ENCODE results near the gene SLC25A4. TPM values are rescaled to one million over a fixed set of nuclear protein-coding genes. Genes with fewer than 3 reads are reported as not detected.
A peak's percentile ranks its signal among the peaks of the same experiment; 100 is the strongest.
"Not testable (repeated sequence)": the region's sequence is repeated elsewhere in the genome, so short reads cannot be mapped to it uniquely, and the experiment has no call there.

The SLC25A4 gene
- total RNA-seq, 6 experiments from 2014 or later, result 24.1 to 36.7 (median 27.0) TPM

DNA sequence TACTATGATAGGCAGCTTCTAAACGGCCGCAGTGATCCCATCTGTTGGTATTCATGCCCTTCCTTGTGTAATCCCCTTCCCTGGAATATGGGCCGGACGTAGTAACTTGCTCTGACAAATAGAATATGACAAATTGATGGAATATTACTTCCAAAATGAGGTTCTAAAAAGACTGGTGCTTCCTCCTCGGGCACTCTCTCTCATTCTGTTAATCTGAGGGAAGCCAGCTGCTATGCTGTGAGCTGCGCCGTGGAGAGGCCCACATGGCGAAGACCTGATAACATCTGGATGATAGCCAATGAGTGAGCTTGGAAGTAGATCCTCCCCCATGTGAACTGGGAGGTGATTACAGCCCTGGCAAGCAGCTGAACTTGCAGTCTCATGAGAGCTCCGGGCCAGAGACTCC, 27.2 kb upstream of the SLC25A4 start:
- peak overlapping the region in 2 of 3 donors; percentile 37 to 65 for H3K27ac ChIP-seq
- intact Hi-C loops (cut with DNase I), result no loop called here
- peak; percentile 24 for TF ChIP-seq POLR2A (IDR thresholded peaks at IDR 0.05)
- TF ChIP-seq, protein P1, sequence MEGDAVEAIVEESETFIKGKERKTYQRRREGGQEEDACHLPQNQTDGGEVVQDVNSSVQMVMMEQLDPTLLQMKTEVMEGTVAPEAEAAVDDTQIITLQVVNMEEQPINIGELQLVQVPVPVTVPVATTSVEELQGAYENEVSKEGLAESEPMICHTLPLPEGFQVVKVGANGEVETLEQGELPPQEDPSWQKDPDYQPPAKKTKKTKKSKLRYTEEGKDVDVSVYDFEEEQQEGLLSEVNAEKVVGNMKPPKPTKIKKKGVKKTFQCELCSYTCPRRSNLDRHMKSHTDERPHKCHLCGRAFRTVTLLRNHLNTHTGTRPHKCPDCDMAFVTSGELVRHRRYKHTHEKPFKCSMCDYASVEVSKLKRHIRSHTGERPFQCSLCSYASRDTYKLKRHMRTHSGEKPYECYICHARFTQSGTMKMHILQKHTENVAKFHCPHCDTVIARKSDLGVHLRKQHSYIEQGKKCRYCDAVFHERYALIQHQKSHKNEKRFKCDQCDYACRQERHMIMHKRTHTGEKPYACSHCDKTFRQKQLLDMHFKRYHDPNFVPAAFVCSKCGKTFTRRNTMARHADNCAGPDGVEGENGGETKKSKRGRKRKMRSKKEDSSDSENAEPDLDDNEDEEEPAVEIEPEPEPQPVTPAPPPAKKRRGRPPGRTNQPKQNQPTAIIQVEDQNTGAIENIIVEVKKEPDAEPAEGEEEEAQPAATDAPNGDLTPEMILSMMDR (IDR thresholded peaks at IDR 0.05), result peak in 1 of 4 donors; percentile 4

DNA sequence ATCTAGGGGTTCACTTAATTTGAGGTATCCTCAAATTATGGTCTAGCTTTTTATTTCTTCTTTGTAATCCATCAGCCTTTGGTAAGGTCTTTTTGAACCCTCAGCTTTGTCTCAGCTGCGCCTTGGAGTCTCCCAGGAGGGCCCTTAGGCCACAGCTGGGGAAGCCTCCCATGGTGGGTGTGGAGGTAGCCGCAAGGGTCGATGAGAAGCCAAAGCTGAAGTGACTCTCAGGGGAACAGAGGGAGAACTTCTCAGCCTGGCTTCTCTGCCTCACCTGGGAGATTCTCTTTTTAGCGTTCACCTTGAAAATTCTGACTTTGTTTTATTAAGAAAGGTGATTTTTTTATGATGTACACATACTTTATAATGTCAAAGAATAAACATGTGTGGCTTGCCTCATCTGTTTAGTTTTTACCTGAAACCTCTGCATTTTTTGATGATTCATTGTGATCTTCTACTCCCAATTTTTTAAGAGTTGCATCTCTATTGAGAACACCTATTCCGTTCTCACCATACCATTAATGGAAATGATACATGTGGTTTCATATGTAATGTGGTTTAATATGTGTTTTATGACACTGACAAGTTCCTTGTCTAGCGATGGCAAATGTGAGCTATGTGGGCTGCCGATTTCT, 25.6 kb upstream of the SLC25A4 start:
- DNase-seq (no peak), ATAC-seq (no peak)
- Histone ChIP-seq H3K9me3 (no peaks in the 10 kb centered on the region), H3K4me1 (peaks cover 0 to 8% (median 0%) of the 10 kb centered on the region in 4 donors), H3K27me3 (no peaks in the 10 kb centered on the region), H3K27ac (no peak overlapping the region), H3K36me3 (no peaks in the 10 kb centered on the region), H3K4me3 (no peak overlapping the region)
- WGBS (ENCODE audit: insufficient coverage, low coverage, low lambda C conversion rate, missing lambda C conversion rate), result 92% methylated on average over 5 of the region's 7 CpGs
- no peak for TF ChIP-seq POLR2A (IDR thresholded peaks at IDR 0.05)
- TF ChIP-seq, protein P1 (IDR thresholded peaks at IDR 0.05), result no peak
- intact Hi-C loops (cut with DNase I), result no loop called here

More for the DNA sequence above, 27.2 kb upstream of the SLC25A4 start:
- Histone ChIP-seq H3K9me3 (no peaks in the 10 kb centered on the region), H3K4me3 (peak overlapping the region in 1 of 3 donors; percentile 6), H3K36me3 (no peaks in the 10 kb centered on the region), H3K27me3 (no peaks in the 10 kb centered on the region), H3K4me1 (peaks cover 0 to 11% (median 2%) of the 10 kb centered on the region in 4 donors)
- 14% methylated on average over 9 of the region's 9 CpGs for WGBS (ENCODE audit: insufficient coverage, low coverage, low lambda C conversion rate, missing lambda C conversion rate)
- peak; percentile 89 to 98 (median 96) for ATAC-seq
- DNase-seq, result peak; percentile 72 to 86 (median 85)

- intact Hi-C loops (cut with DNase I), result no loop called here
- ATAC-seq, result no peak
Observed at GRCh38 chr4:185118876-185119275, 24.2 kb upstream of the SLC25A4 start.

GRCh38 chr4:185119467-185119866, 23.6 kb upstream of the SLC25A4 start:
- H3K27ac ChIP-seq; ATAC-seq; DNase-seq; H3K36me3 ChIP-seq; H3K27me3 ChIP-seq; H3K9me3 ChIP-seq; intact Hi-C loops (cut with DNase I); H3K4me3 ChIP-seq; H3K4me1 ChIP-seq: not testable (repeated sequence)
- 84% methylated on average over 5 of the region's 5 CpGs for WGBS (ENCODE audit: insufficient coverage, low coverage, low lambda C conversion rate, missing lambda C conversion rate)

More at GRCh38 chr4:185118876-185119275, 24.2 kb upstream of the SLC25A4 start:
- Histone ChIP-seq H3K4me3 (no peak overlapping the region), H3K27me3 (no peaks in the 10 kb centered on the region), H3K9me3 (no peaks in the 10 kb centered on the region), H3K4me1 (peaks cover 0 to 8% (median 0%) of the 10 kb centered on the region in 4 donors), H3K36me3 (no peaks in the 10 kb centered on the region), H3K27ac (no peak overlapping the region)
- 94% methylated on average over 7 of the region's 7 CpGs for whole genome bisulfite sequencing (ENCODE audit: insufficient coverage, low coverage, low lambda C conversion rate, missing lambda C conversion rate)
- TF ChIP-seq, protein P1 (IDR thresholded peaks at IDR 0.05), result no peak
- TF ChIP-seq POLR2A (IDR thresholded peaks at IDR 0.05), result no peak
- DNase-seq, result no peak

GRCh38 chr4:185119927-185120630, 23.0 kb upstream of the SLC25A4 start:
- ATAC-seq, result no peak
- Histone ChIP-seq H3K9me3 (no peaks in the 10 kb centered on the region), H3K36me3 (no peaks in the 10 kb centered on the region), H3K27ac (no peak overlapping the region), H3K27me3 (no peaks in the 10 kb centered on the region), H3K4me3 (no peak overlapping the region), H3K4me1 (peaks cover 0 to 8% (median 0%) of the 10 kb centered on the region in 4 donors)
- 57% methylated on average over 3 of the region's 3 CpGs for WGBS (ENCODE audit: insufficient coverage, low coverage, low lambda C conversion rate, missing lambda C conversion rate)
- TF ChIP-seq, protein P1 (IDR thresholded peaks at IDR 0.05), result no peak
- no peak for TF ChIP-seq POLR2A (IDR thresholded peaks at IDR 0.05)
- no peak for DNase-seq
- intact Hi-C loops (cut with DNase I), result no loop called here

Data from right lobe of liver (tissue), 6 donors.